Heart left ventricle (tissue), 16 donors: Measurements from ENCODE around the gene ARID5A. TPM values are rescaled to one million over a fixed set of nuclear protein-coding genes. Genes with fewer than 3 reads are reported as not detected.

Source experiments
- ATAC-seq, 4 donors: fragments of 200-7000 bp; cut with Tn5 transposase; one replicate each; pipeline ENCODE4 v1.9.1; 2020 to 2022; ENCODE audit warnings: moderate library complexity in 4 of 4, mild to moderate bottlenecking in 3 of 4, moderate number of reproducible peaks in 1 of 4
- DNase-seq, 5 donors: peaks; one replicate each; pipeline ENCODE4 v3.0.0-alpha.2; 2020
- H3K27ac ChIP-seq, 12 donors: fragments of 200-600 bp; sonication (generic) in 4 of 12; one replicate each; pipeline versions ENCODE4 v1.5.0 to v1.8.0; 2016 to 2022; ENCODE audit warnings: mild to moderate bottlenecking in 2 of 12
- H3K27me3 ChIP-seq, 9 donors: fragments of 200-600 bp; sonication (generic) in 2 of 9; one replicate each; pipeline versions ENCODE4 v1.5.1 to v1.8.0; 2016 to 2022; ENCODE audit warnings: mild to moderate bottlenecking in 3 of 9
- H3K36me3 ChIP-seq, 9 donors: fragments of 200-600 bp; sonication (generic) in 2 of 9; one replicate each; pipeline versions ENCODE4 v1.5.0 to v1.8.0; 2018 to 2022; ENCODE audit warnings: mild to moderate bottlenecking in 2 of 9
- H3K4me1 ChIP-seq, 12 donors: fragments of 200-600 bp; sonication (generic) in 4 of 12; one replicate each; pipeline versions ENCODE4 v1.5.0 to v1.8.0; 2016 to 2022; ENCODE audit warnings: mild to moderate bottlenecking in 3 of 12
- H3K4me3 ChIP-seq, 12 donors: fragments of 200-600 bp; sonication (generic) in 4 of 12; one replicate each; pipeline versions ENCODE4 v1.5.0 to v1.8.0; 2017 to 2022; ENCODE audit warnings: mild to moderate bottlenecking in 9 of 12, moderate library complexity in 4 of 12
- H3K9me3 ChIP-seq, 12 donors: fragments of 200-600 bp; sonication (generic) in 4 of 12; one replicate each; pipeline versions ENCODE4 v1.5.0 to v1.8.0; 2016 to 2022; ENCODE audit warnings: mild to moderate bottlenecking in 1 of 12
- POLR2A ChIP-seq, 2 donors: fragments of 450-650 bp; IDR thresholded peaks; one replicate each; pipeline ENCODE4 v1.6.1; 2017; ENCODE audit warnings: antibody characterized with exemption in 2 of 2, mild to moderate bottlenecking in 2 of 2, moderate library complexity in 2 of 2
- WGBS, 4 donors: extraction: QIAGEN DNeasy Blood & Tissue Kit in 2 of 4; methylation state at CpG; one replicate each; pipeline versions ENCODE4 v1.1.5 to v1.1.7; 2013 to 2018; 5-methylcytosine and 5-hydroxymethylcytosine counted together
- intact Hi-C, 10 donors: fragments of 100-400 bp; cut with DNase I; formaldehyde crosslinking; loops; one replicate each; pipeline versions ENCODE4 v1.11.1 to v1.14.2; 2022
- polyA plus RNA-seq, 2 donors: library from polyadenylated mRNA; stranded (reverse); fragments of 200-250 nt; gene quantifications; one replicate each; pipeline ENCODE4 v1.2.3, GENCODE V29; 2013
- total RNA-seq, 9 donors: library from RNA; depleted of rRNA in 2 of 9; stranded (reverse); fragments of >200 nt in 2 of 9; fragmentation: NEBNext Ultra II Directional in 3 of 9; extraction: Animal tissue kit (Norgen Biotek cat#: 25700) in 3 of 9; gene quantifications; one replicate each; pipeline versions ENCODE4 v1.1.0 to v1.2.4, GENCODE V29; 2016 to 2023
- TF ChIP-seq, protein P1 (sequence below), 12 donors: fragments of 200-600 bp; sonication (generic) in 4 of 12; IDR thresholded peaks; one replicate each; pipeline versions ENCODE4 v1.5.0 to v1.8.0; 2018 to 2022; ENCODE audit warnings: antibody characterized with exemption in 12 of 12, mild to moderate bottlenecking in 5 of 12
- donor health status: ischemic (EF 13 %, LVEDD 7.1; RV severe dilation, severe dysfunction).
- donor health status: healthy with polysubstance abuse.
- donor health status: DM: no; HTN: yes; CAD: no.
- donor health status: DM: no; HTN: no; CAD: no.
- donor health status: ischemic (EF 25% LVEDD 6.9; RV normal size, moderate dysfunction).
- donor health status: ischemic (EF 25% LVEDD 5.7; RV mildly dilated, moderate dysfunction).
- donor health status: healthy.
- donor health status: DM: yes; HTN: yes; CAD: no.
- donor health status: ischemic (EF 35%, LVEDD 5.7; RV mildly dilated, moderate dysfunction).
- donor health status: nonischemic (EF 11% LVEDD 7.7; RV severe dilation, severe dysfunction).
- donor health status: DM: yes; HTN: yes; CAD: no.
- donor health status: PGD.
- donor health status: ischemic (EF 29% LVEDD 5.4; RV normal size, mild dysfunction).
- donor health status: nonischemic (EF 23%, LVEDD 6.1; RV moderate dilation, normal function).

ARID5A gene
- total and polyA plus RNA-seq, 11 donors, result 13.3 to 50.2 (median 35.6) TPM

DNA sequence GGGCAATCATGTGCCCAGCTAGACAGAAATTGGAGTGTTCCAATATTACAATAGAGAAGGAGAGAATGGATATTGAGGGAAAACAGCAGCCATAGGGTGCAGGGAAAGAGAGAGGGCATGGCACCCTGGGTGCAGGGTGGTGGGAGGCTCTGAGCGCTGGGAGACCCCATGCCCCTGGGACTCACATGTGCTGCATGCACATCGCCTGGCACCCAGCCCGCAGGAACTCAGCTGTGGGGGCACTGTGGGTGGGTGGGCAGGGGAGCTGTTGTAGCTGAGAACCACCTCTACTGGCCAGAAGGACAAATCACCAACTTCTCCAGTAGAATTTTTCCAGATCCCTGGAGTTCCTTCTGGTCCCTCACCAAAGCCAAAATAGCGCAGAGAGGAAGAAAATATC lies 24.2 kb upstream of the ARID5A start:
- ATAC-seq, result no peak
- intact Hi-C loops, result loop anchor here in 2 of 10 donors (5.0 to 10.0 kb wide), 2 partner anchors 40 to 368 kb away; partner anchors contain the start of gene DUSP2 (in 1 of the 2)
- 88 to 95% (median 92%) methylated on average over 3 to 4 of the region's 4 CpGs for WGBS, 4 donors

DNA sequence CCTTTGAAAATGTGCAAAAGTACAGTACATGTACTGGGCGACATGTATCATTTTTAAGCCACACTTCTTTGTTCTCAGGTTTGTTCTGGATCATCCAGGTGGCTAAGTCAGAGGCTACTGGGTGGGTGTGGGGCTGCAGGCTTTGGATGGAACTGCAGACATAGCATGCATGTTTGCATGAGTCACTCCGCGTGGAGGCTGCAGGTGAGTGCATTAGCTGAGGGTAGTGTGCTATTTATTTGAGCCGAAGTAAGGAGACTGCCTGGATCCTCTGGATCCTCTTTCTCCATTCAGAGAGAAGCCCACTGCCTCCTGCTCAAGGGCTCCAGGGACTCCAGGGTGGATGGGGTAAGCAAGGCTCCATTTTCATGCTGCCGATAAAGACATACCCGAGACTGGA lies 22.0 kb upstream of the ARID5A start:
- ATAC-seq, result no peak
- Histone ChIP-seq H3K4me1 (peaks cover 0 to 2% (median 0%) of the 10 kb centered on the region in 12 donors), H3K4me3 (no peak overlapping the region), H3K36me3 (no peaks in the 10 kb centered on the region), H3K9me3 (peaks cover 0 to 15% (median 5%) of the 10 kb centered on the region in 12 donors), H3K27ac (no peak overlapping the region), H3K27me3 (no peaks in the 10 kb centered on the region)
- no peak for DNase-seq
- intact Hi-C loops, result loop anchor here in 2 of 10 donors (5.0 to 10.0 kb wide), 2 partner anchors 38 to 370 kb away; partner anchors contain the start of gene DUSP2 (in 1 of the 2)
- WGBS, 4 donors, result 88 to 92% (median 92%) methylated on average over 6 of the region's 6 CpGs
- no peak for TF ChIP-seq POLR2A (IDR thresholded peaks at IDR 0.05)
- TF ChIP-seq, protein P1, sequence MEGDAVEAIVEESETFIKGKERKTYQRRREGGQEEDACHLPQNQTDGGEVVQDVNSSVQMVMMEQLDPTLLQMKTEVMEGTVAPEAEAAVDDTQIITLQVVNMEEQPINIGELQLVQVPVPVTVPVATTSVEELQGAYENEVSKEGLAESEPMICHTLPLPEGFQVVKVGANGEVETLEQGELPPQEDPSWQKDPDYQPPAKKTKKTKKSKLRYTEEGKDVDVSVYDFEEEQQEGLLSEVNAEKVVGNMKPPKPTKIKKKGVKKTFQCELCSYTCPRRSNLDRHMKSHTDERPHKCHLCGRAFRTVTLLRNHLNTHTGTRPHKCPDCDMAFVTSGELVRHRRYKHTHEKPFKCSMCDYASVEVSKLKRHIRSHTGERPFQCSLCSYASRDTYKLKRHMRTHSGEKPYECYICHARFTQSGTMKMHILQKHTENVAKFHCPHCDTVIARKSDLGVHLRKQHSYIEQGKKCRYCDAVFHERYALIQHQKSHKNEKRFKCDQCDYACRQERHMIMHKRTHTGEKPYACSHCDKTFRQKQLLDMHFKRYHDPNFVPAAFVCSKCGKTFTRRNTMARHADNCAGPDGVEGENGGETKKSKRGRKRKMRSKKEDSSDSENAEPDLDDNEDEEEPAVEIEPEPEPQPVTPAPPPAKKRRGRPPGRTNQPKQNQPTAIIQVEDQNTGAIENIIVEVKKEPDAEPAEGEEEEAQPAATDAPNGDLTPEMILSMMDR (IDR thresholded peaks at IDR 0.05), result no peak

More for the DNA sequence above, 24.2 kb upstream of the ARID5A start:
- TF ChIP-seq, protein P1 (IDR thresholded peaks at IDR 0.05), result no peak
- TF ChIP-seq POLR2A (IDR thresholded peaks at IDR 0.05), result no peak
- Histone ChIP-seq H3K9me3 (peaks cover 0 to 12% (median 5%) of the 10 kb centered on the region in 12 donors), H3K36me3 (no peaks in the 10 kb centered on the region), H3K27me3 (no peaks in the 10 kb centered on the region), H3K27ac (no peak overlapping the region), H3K4me1 (peaks cover 0 to 21% (median 14%) of the 10 kb centered on the region in 12 donors), H3K4me3 (no peak overlapping the region)
- DNase-seq, result no peak

DNA sequence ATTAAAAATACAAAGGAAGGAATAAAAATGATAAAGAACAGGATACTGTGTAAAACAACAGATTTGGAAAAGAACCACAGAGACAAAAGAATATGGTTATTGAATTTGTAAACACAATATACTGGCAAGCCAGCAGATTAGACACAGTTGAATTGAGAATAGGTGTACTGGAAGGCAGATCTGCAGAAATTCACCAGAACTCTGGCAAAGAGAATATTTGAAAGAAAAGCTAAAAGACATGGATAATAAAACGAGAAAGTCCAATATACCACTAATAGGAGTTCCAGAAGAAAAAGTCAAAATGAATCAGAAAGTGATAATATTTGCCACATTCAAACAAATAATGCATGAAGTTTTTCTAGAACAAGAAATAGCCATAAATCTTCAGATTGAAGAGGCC lies 19.5 kb upstream of the ARID5A start:
- Histone ChIP-seq H3K4me1 (no peaks in the 10 kb centered on the region), H3K4me3 (no peak overlapping the region), H3K27ac (no peak overlapping the region), H3K27me3 (no peaks in the 10 kb centered on the region), H3K36me3 (no peaks in the 10 kb centered on the region), H3K9me3 (peaks cover 0 to 16% (median 5%) of the 10 kb centered on the region in 12 donors)
- intact Hi-C loops, result loop anchor here in 2 of 10 donors (2.0 to 10.0 kb wide), 2 partner anchors 38 to 372 kb away; partner anchors contain the start of gene DUSP2 (in 1 of the 2)
- ATAC-seq, result no peak
- 72 to 83% (median 82%) methylated on average over 1 of the region's 1 CpG for WGBS, 4 donors
- no peak for TF ChIP-seq POLR2A (IDR thresholded peaks at IDR 0.05)
- TF ChIP-seq, protein P1 (IDR thresholded peaks at IDR 0.05), result no peak
- no peak for DNase-seq

DNA sequence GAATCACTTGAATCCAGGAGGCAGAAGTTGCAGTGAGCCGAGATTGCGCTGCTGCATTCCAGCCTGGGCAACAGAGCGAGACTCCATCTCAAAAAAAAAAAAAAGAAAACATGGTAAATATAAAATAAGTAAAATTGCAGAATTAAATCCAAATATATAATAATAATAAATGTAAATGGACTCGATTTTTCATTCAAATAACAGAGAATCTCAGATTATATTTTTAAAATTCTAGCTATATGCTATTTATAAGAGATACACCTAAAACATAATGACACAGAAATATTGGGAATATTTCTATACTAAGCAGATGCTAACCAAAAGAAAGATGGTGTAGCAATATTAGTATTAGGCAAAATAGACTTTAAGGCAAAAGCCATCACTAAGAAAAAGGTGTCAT lies 16.3 kb upstream of the ARID5A start:
- Histone ChIP-seq H3K27me3 (no peaks in the 10 kb centered on the region), H3K36me3 (no peaks in the 10 kb centered on the region), H3K9me3 (peaks cover 0 to 16% (median 5%) of the 10 kb centered on the region in 12 donors), H3K27ac (no peak overlapping the region), H3K4me3 (no peak overlapping the region), H3K4me1 (peaks cover 0 to 14% (median 0%) of the 10 kb centered on the region in 12 donors)
- intact Hi-C loops, result no loop called here
- ATAC-seq (no peak), DNase-seq (no peak)
- WGBS, 4 donors, result 81 to 84% (median 83%) methylated on average over 4 of the region's 4 CpGs
- TF ChIP-seq POLR2A (IDR thresholded peaks at IDR 0.05), result no peak
- TF ChIP-seq, protein P1 (IDR thresholded peaks at IDR 0.05), result no peak
